Measurements from ENCODE around the gene PRODH2.

The PRODH2 gene

DNA sequence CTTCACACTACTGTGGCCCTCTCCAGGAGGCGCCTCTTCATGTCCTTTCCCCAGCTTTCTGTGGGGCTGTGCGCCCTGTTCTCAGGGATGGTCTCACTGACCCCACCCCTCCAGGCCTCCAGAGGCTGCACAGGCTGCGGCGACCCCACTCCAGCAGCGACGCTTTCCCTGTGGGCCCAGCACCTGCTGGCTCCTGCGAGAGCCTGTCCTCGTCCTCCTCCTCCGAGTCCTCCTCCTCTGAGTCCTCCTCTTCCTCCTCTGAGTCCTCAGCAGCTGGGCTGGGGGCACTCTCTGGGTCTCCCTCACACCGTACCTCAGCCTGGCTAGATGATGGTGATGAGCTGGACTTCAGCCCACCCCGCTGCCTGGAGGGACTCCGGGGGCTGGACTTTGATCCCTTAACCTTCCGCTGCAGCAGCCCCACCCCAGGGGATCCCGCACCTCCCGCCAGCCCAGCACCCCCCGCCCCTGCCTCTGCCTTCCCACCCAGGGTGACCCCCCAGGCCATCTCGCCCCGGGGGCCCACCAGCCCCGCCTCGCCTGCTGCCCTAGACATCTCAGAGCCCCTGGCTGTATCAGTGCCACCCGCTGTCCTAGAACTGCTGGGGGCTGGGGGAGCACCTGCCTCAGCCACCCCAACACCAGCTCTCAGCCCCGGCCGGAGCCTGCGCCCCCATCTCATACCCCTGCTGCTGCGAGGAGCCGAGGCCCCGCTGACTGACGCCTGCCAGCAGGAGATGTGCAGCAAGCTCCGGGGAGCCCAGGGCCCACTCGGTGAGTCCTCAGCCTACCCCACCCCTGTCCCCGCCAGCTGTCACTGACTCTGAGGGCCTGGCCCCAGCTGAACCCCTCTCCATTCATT is 26.1 kb downstream of the PRODH2 start:
- DNase-seq (ENCODE audit: insufficient read length, low spot score) (no peak), FAIRE-seq (no peak)
- TF ChIP-seq POLR2A (IDR thresholded peaks at IDR 0.05; ENCODE audit: low read depth, low read length): no peak

DNA sequence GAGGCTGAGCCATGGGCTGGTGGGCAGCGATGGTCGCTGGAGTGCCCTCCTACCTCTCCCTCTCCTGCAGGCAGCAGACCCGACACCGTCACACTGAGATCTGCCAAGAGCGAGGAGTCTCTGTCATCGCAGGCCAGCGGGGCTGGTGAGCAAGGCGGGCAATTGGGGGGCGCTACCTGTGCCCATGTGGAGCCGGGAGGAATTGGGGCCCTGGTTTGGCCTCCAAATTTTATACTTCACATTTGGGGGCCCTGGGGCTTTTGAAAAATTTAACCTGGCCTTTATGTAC is 27.4 kb downstream of the PRODH2 start:
- FAIRE-seq (no peak), DNase-seq (ENCODE audit: insufficient read length, low spot score) (no peak)
- TF ChIP-seq POLR2A (IDR thresholded peaks at IDR 0.05; ENCODE audit: low read depth, low read length): no peak

DNA sequence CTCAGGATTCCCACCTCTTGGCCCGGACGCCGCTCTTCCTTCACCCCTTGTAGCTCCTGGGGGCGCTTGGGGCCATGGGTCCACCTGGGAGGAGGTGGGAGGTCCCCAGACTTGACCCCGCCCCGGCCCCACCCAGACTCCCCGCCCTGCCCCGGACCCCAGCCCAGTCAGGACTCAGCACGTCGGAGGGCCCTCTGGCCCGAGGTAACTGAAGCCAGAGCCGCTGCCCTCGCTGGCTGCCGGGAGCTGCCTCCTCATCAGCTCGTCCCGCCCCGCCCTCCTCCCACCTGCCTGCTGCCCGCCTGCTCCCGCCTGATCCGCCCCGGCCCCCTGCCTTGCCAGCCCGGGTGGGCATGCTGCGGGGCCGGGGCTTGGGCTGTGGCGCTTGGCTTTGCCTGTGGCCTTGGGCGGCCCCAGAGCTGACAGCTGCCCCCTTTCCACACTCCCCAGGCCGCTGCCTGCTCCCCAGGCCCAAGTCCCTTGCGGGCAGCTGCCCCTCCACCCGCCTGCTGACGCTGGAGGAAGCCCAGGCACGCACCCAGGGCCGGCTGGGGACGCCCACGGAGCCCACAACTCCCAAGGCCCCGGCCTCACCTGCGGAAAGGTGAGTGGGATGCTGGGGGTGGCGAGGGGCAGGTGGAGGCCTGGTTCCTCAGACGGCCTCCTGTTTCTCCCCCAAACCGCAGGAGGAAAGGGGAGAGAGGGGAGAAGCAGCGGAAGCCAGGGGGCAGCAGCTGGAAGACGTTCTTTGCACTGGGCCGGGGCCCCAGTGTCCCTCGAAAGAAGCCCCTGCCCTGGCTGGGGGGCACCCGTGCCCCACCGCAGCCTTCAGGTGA is 27.9 kb downstream of the PRODH2 start:
- DNase-seq (ENCODE audit: insufficient read length, low spot score): no peak
- no peak for TF ChIP-seq POLR2A (IDR thresholded peaks at IDR 0.05; ENCODE audit: low read depth, low read length)
- FAIRE-seq: no peak

DNA sequence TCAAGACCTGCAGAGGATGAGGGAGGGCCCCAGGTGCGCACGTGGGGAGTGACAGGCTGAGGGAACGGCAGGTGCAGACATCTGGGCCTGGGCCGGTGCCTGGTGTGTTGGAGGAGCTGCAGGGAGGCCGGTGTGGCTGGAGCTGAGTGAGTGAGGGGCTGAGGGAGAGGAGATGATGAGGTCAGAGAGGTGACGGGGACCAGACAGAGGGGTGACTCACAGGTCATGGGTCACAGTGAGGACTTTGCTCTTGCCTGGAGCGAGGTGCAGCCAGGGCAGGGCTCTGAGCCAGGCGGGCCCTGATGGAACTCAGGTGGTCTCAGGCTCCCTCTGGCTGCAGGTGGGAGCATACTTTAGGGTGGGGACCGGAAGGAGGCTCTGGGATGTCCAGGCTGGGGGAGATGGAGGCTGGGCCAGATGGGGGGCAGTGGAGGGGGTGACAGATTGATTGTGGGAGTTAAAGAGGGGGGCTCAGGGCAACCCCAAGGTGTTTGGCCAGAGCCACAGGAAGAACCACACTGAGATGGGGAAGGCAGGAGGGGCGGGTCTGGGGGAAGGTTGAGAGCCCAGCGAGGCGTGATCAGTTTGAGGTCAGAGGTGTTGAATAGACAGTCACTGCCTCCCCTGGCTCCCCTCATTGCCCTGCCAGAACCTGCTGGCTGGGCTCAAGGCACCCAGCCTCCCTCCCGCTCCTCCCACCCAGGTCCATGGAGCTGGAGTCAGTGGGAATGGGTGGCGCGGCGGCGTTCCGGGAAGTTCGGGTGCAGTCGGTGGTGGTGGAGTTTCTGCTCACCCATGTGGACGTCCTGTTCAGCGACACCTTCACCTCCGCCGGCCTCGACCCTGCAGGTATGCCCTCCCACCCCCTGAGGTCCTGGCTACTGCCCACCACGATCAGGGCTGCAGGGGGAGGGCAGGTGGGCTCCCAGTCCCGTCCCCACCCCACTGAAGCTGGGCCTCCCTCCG is 28.9 kb downstream of the PRODH2 start:
- no peak for TF ChIP-seq POLR2A (IDR thresholded peaks at IDR 0.05; ENCODE audit: low read depth, low read length)
- DNase-seq (ENCODE audit: insufficient read length, low spot score) (no peak), FAIRE-seq (no peak)

DNA sequence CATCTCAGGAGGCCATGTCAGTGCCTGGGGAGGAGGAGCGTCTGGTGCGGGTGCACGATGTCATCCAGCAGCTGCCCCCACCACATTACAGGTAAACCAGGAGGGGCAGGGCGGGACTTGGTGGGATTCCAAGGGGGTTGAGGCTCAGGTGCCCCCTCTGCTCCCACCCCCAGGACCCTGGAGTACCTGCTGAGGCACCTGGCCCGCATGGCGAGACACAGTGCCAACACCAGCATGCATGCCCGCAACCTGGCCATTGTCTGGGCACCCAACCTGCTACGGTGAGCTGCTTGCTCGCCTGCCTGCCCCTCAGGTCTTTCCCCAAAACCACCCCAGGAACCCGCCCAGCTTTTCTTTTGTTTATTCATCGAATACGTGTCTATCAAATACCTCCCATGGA is 30.1 kb downstream of the PRODH2 start:
- no peak for FAIRE-seq
- TF ChIP-seq POLR2A (IDR thresholded peaks at IDR 0.05; ENCODE audit: low read depth, low read length): no peak
- DNase-seq (ENCODE audit: insufficient read length, low spot score): no peak

DNA sequence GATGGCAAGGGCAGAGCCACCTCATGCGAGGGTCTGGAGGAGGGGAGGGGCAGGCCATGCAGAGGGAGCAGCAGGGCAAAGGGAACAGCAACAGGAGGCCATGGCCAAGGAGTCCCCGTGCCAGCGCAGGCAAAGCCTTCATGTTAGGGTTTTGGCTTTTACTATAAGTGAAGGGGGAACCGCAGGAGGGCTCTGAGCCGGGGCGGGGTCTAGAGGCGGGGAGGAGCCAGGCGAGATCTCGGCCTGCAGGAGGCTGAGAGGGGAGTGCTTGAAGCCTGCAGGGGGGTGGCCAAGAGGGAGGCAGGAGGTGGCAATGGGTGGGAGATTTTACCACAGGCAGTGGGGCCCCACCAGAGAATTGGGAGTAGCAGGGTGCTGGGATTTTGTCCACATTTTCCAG is 31.0 kb downstream of the PRODH2 start:
- FAIRE-seq (no peak), DNase-seq (ENCODE audit: insufficient read length, low spot score) (no peak)
- TF ChIP-seq POLR2A (IDR thresholded peaks at IDR 0.05; ENCODE audit: low read depth, low read length): no peak

DNA sequence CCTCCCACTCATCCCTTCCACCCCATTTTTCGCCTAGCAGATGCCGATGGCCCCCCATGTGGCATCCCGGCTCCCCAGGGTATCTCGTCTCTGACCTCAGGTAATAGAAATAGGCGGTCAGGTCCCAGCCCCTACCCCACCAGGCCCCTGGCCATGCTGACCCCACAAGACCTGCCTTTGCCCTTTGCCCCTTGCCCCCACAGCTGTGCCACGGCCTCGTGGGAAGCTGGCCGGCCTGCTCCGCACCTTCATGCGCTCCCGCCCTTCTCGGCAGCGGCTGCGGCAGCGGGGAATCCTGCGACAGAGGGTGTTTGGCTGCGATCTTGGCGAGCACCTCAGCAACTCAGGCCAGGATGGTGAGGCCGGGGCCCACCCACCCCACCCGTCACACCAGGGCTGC is 31.9 kb downstream of the PRODH2 start:
- no peak for TF ChIP-seq POLR2A (IDR thresholded peaks at IDR 0.05; ENCODE audit: low read depth, low read length)
- DNase-seq (ENCODE audit: insufficient read length, low spot score): no peak
- FAIRE-seq: no peak

DNA sequence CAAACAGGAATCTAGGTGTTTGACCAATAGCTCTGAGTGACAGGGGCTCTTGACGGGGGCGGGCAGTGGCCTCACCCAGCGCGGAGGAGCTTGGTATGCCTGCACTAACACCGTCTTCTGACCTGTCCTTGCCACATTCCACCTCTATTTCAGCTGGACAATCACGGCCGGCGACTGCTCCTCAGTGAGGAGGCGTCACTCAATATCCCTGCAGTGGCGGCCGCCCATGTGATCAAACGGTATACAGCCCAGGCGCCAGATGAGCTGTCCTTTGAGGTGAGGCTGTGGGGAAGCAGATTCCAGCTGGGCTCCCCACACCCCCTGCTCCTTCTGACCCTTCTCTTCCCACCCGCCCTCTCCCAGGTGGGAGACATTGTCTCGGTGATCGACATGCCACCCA is 32.6 kb downstream of the PRODH2 start:
- no peak for TF ChIP-seq POLR2A (IDR thresholded peaks at IDR 0.05; ENCODE audit: low read depth, low read length)
- FAIRE-seq: no peak
- no peak for DNase-seq (ENCODE audit: insufficient read length, low spot score)

DNA sequence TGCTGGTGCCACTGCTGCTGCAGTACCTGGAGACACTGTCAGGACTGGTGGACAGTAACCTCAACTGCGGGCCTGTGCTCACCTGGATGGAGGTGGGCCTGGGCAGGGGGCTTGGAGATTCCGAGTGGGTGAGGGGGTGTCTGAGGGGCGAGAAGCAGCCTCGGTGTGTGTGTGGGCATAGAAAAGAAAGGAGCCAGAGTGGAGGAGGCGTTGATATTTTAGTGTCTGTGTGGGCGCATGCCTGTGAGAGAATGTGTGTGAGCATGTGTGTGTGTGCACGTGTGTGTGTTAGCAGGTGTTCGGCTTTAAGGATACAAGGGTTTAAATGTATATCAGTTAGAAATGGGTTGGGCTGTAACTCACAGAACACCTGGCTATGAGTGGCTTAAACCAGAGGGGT is 33.6 kb downstream of the PRODH2 start:
- FAIRE-seq (no peak), DNase-seq (ENCODE audit: insufficient read length, low spot score) (no peak)
- TF ChIP-seq POLR2A (IDR thresholded peaks at IDR 0.05; ENCODE audit: low read depth, low read length): no peak

DNA sequence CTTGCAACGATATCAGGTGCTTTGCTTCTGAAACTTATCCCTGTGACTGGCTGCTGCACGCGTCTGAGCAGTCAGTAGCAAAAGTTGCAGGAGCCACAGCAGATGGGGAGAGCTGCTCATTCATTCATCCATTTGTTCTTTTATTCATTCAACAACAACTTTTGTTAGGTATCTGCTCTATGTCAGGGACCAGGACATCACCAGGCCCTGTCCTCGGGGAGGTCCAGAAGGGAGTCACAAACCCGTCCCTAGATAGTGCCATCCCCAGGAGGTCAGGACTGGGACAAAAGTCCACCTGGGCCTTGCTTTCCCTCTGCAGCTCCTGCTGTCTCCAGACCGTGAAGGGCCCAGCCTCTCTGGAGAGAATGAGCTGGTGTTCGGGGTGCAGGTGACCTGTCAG is 34.7 kb downstream of the PRODH2 start:
- FAIRE-seq: no peak
- DNase-seq (ENCODE audit: insufficient read length, low spot score): no peak
- no peak for TF ChIP-seq POLR2A (IDR thresholded peaks at IDR 0.05; ENCODE audit: low read depth, low read length)

DNA sequence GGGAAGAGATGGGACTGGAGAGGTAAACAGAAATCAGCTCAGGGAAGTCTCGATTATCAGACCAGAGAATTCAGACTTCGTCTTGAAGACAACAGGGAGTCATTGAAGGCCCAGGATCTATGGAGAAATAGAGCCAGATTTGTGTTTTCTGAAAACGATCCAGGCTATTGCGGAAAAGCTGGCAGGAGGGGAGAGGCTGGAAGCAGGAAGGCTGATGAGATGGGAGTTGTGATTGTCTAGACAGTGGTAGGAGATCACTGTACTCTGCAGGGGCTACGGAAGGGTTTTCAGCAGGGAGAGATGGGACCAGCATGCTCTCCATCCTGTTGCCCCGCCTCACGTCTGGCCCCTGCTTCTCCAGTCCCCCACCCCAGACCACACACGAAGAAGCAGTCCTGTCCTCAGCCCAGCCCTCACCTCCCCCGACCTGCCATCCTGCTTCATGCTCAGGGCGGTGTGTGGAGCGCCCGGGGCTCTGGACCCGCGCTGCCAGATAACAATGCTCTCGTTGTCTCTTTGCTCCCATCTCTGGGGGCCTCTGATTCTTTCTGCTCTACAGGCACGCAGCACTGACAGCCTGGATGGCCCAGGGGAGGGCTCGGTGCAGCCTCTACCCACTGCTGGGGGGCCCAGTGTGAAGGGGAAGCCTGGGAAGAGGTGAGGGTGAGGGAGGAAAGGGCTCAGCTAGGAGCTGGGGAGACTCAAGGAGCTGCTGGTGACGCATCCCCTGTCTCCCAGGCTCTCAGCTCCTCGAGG is 35.4 kb downstream of the PRODH2 start:
- DNase-seq (ENCODE audit: insufficient read length, low spot score) (no peak), FAIRE-seq (no peak)
- no peak for TF ChIP-seq POLR2A (IDR thresholded peaks at IDR 0.05; ENCODE audit: low read depth, low read length)

DNA sequence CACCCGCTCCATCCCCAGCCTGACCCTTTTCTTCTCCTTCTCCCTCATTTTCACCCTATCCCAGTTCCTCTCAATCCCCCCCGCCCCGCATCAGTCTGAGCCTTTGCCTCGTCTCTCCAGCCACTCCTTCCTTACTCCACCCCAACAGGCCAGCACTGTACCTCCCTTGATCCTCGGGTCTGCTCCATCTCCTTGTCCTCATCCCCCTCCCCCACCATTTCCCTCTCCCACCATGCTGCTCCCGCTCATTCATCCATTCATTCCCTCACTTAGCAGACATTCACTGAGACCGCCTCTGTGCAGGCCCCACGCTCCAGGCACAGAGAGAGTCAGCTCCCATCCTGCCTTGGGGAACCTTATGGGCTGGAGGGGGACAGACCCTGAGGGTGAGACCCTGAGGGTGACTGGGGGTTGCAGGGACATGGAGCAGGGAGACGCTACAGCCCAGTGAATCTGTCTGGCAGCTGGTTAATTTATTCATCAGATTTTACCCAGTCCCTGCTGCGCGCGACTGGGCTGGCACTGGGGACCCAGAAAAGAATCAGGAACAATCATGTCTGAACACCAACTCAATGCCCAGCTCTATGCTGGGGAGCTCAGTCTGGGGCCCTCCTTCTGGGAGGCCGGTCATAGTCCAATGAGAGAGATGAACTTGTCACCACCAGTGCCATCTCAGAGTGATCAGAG is 36.4 kb downstream of the PRODH2 start:
- FAIRE-seq: no peak
- DNase-seq (ENCODE audit: insufficient read length, low spot score): no peak
- TF ChIP-seq POLR2A (IDR thresholded peaks at IDR 0.05; ENCODE audit: low read depth, low read length): no peak
